Stimulated activated effector memory CD8-positive, alpha-beta T cell treated with anti-CD3 and anti-CD28 coated beads, Interleukin-12 subunit alpha, Interleukin-12 subunit beta, amount 100 ng/mL, for 72 hours (primary cell): ENCODE data around the gene P2RX5.
"Not testable (repeated sequence)": the region's sequence is repeated elsewhere in the genome, so short reads cannot be mapped to it uniquely, and the experiment has no call there.

Experiments used
- ATAC-seq: fragments of 150-1000 bp; cut with Tn5 transposase; 2 replicates; pipeline ENCODE4 v1.10.0; 2021
- DNase-seq, 2 donors: peaks; one replicate each; pipeline ENCODE4 v3.0.0; 2021 to 2022; ENCODE audit warnings: low spot score in 2 of 2
- H3K27ac Mint-ChIP-seq: one replicate; pipeline ENCODE4 v1.8.0; 2022; ENCODE audit warnings: mild to moderate bottlenecking, mixed read lengths
- H3K36me3 Mint-ChIP-seq: one replicate; pipeline ENCODE4 v1.8.0; 2022; ENCODE audit warnings: mild to moderate bottlenecking, mixed read lengths
- H3K4me1 Mint-ChIP-seq: one replicate; pipeline ENCODE4 v1.8.0; 2022; ENCODE audit warnings: mixed read lengths
- H3K4me3 Mint-ChIP-seq: one replicate; pipeline ENCODE4 v1.8.0; 2022; ENCODE audit warnings: mild to moderate bottlenecking, mixed read lengths
- H3K9me3 Mint-ChIP-seq: one replicate; pipeline ENCODE4 v1.8.0; 2022; ENCODE audit warnings: mixed read lengths

P2RX5 gene

DNA sequence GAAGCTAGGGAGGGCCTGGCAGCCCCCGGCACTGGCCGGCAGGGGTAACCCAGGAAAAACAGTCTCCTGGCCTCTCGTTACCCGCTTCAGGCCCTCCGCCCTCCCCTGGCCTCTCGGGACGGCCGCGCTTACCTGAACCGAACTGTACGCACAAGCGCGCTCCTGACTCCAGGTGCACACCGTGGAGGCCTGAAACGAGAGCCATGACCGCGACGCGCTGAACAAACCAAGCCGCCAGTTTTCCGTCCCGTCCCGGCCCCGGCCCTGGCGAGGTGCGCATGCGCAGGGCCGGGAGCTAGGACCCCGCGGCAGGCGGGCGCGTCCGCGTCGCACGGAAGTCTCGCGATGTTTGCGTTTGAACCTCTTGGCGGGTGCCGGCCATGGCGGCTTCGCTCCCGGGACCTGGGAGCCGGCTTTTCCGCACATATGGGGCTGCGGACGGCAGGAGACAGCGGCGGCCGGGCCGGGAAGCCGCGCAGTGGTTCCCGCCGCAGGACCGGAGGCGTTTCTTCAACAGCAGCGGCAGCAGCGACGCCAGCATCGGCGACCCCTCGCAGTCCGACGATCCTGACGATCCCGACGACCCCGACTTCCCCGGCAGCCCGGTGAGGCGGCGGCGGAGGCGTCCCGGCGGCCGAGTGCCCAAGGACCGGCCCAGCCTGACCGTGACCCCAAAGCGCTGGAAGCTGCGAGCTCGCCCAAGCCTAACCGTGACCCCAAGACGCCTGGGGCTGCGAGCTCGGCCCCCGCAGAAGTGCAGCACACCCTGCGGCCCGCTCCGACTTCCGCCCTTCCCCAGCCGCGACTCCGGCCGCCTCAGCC, 27.8 kb upstream of the P2RX5 start, which contains the start of gene HASPIN:
TSS of gene HASPIN (plus strand) at position 348 of the 822 bp plus-strand sequence. CDS start at position 381, 33 bp downstream.
- Mint-ChIP-seq H3K4me1 (peaks cover 39% of the 10 kb centered on the region), H3K27ac (peak within 1 kb of the TSS; percentile 94), H3K9me3 (no peaks in the 10 kb centered on the region), H3K4me3 (peak within 1 kb of the TSS; percentile 76), H3K36me3 (peaks cover 91% of the 10 kb centered on the region)
- ATAC-seq (peak; percentile 95), DNase-seq (peak; percentile 95 to 96)

DNA sequence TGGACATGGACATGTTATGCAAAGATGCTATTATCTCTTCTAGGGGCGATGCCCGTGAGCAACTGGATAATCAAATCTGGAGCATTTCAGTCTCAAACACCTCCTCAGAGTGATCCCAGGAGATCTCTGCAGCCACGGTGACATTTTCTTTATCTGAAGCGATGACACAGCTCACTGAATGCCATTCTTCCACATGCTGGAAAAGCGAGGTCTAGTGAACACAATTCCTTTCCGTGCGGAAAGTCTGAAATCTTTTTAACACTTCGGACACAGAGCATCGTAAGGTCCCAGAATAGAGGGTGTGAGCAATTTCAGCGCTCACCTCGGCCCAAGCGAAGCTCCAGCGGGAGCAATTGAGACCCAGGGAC, 27.2 kb upstream of the P2RX5 start:
- no peak for DNase-seq
- peak overlapping the region; percentile 94 for H3K27ac Mint-ChIP-seq
- ATAC-seq, result no peak
- no peaks in the 10 kb centered on the region for H3K9me3 Mint-ChIP-seq
- peaks cover 91% of the 10 kb centered on the region for H3K36me3 Mint-ChIP-seq
- peak overlapping the region; percentile 76 for H3K4me3 Mint-ChIP-seq
- H3K4me1 Mint-ChIP-seq, result peaks cover 42% of the 10 kb centered on the region

DNA sequence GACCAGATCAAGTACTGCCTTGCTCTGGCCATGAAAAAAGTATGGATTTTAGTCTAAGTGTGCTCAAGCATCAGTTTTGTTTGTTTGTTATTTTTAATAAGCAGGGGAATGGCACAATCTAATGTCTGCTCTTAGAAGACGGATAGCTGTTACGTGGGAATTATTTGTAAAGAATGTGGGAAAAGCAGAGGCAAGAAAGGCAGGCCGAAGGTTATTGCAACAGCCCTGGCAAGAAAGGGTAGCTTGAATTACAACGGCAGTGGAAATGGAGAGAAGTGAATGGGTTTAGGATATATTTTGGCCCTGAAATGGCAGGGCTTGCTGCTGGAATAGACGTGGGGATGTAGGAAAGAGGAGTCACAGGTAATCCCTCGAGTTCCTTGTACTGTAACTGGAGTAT, 26.8 kb upstream of the P2RX5 start:
- Mint-ChIP-seq H3K9me3 (no peaks in the 10 kb centered on the region), H3K27ac (peak overlapping the region; percentile 94), H3K36me3 (peaks cover 91% of the 10 kb centered on the region), H3K4me3 (peak overlapping the region; percentile 76), H3K4me1 (peaks cover 47% of the 10 kb centered on the region)
- DNase-seq (no peak), ATAC-seq (no peak)

DNA sequence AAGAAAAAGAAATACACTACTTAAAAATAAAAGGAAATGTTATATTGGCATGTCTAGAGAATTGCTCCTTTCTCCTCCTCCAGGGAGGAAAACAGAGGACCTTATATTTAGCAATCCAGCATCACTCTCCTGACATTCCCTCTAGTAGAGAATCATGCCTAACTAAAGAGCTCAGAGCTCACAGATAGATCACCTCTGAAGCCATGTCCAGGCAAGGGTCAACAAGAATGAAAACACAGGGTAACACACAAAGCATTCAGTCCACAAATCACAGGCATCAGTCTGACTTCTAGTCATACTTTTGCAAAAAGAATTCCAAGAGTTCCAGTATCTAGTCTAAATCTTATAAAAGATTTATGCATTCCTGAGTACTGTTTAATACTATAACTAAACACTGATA, 23.3 kb upstream of the P2RX5 start:
- ATAC-seq (no peak), DNase-seq (no peak)
- Mint-ChIP-seq H3K9me3 (no peaks in the 10 kb centered on the region), H3K4me1 (peaks cover 55% of the 10 kb centered on the region), H3K36me3 (peaks cover 100% of the 10 kb centered on the region), H3K4me3 (no peak overlapping the region), H3K27ac (no peak overlapping the region)

DNA sequence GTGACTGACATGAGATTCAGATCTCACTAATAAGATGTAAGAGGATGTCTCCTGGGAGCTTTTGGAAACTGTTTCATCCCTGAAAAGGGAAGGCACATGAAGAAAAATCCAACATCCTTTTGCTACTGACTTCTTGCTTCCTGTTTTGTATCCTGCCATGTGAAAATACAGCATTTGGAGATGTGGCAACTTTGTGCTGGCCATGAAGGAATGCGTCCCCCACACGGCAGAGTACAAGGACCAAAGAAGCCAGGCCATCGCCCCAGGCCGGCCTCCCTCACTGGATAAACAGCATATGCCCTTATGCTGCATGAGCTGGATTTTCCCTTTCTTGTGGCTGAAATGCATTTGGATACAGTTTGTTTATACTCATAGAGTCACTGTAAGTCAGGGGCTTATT, 22.2 kb upstream of the P2RX5 start:
- H3K9me3 Mint-ChIP-seq, result no peaks in the 10 kb centered on the region
- H3K4me1 Mint-ChIP-seq, result peaks cover 56% of the 10 kb centered on the region
- DNase-seq (no peak), ATAC-seq (no peak)
- H3K36me3 Mint-ChIP-seq, result peaks cover 100% of the 10 kb centered on the region
- no peak overlapping the region for H3K4me3 Mint-ChIP-seq
- H3K27ac Mint-ChIP-seq, result no peak overlapping the region

DNA sequence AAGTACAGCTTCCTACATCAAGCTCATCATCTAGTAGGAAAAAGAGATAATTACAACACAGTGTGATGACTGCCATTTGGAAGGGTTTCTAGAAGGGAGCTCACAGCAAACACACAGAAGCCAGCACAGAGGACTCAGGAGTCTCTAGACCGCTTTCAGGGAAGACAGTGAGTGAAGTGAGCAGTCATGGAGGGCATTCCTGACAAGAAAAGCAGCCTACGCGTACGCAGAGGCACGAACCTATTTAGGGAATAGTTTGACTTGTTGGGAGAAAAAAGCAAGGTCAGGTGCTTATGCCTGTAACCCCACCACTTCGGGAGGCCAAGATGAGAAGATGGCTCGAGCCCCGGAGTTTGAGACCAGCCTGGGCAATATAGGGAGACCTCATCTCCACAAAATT, 19.3 kb upstream of the P2RX5 start:
- peaks cover 90% of the 10 kb centered on the region for H3K36me3 Mint-ChIP-seq
- no peak overlapping the region for H3K4me3 Mint-ChIP-seq
- H3K9me3 Mint-ChIP-seq, result no peaks in the 10 kb centered on the region
- peaks cover 52% of the 10 kb centered on the region for H3K4me1 Mint-ChIP-seq
- no peak for DNase-seq
- no peak for ATAC-seq
- no peak overlapping the region for H3K27ac Mint-ChIP-seq

DNA sequence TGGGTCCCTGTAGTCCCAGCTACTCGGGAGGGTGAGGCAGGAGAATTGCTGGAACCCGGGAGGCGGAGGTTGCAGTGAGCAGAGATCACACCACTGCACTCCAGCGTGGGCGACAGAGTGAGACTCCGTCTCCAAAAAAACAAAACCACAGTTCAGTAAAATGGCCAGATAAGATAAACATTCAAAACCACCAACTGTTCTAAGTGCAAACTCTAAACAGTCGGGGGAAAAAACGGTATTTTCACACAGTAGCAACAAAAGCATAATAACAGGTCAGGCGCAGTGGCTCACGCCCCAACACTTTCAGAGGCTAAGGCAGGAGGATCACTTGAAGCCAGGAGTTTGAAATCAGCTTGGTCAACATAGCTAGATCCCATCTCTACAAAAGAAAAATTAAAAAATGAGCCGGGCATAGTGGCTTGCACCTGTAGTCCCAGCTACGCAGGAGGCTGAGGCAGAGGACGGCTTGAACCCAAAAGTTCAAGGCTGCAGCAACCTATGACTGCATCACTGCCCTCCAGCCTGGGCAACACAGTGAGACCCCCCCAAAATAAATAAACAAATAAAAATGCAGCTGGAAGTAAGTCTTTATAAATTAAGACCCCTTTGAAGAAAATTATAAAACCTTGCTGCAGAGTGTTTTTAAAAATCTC, 17.0 kb upstream of the P2RX5 start:
- Mint-ChIP-seq H3K9me3 (no peaks in the 10 kb centered on the region), H3K4me3 (peak overlapping the region; percentile 49), H3K36me3 (peaks cover 67% of the 10 kb centered on the region), H3K4me1 (peaks cover 49% of the 10 kb centered on the region), H3K27ac (peak overlapping the region; percentile 8)
- peak in 1 of 2 donors; percentile 66 for DNase-seq
- ATAC-seq, result peak; percentile 7

DNA sequence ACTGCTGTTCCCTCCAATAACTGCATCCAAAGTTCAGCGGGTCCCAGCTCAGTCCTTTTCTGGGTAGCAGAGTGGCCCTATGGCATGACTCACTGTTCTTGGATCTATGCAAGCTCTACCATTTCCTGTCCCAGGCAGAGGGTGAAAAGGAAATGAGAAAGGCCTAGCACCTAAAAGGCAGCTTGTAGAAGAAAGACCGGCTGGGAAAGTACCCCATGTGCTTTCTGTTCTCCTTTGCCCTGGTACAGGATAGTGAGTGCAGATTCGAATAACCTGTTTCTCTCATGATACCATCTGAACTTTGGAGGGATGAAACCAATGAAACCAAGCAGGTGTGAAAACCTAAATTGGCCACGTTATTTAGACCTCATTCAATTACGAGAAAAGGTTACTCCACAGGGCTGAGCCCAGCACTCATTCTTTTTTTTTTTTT, 15.0 kb upstream of the P2RX5 start:
- H3K9me3 Mint-ChIP-seq, result no peaks in the 10 kb centered on the region
- DNase-seq (peak; percentile 52 to 84), ATAC-seq (peak; percentile 99)
- H3K27ac Mint-ChIP-seq, result peak overlapping the region; percentile 46
- peaks cover 47% of the 10 kb centered on the region for H3K36me3 Mint-ChIP-seq
- peak overlapping the region; percentile 49 for H3K4me3 Mint-ChIP-seq
- H3K4me1 Mint-ChIP-seq, result peaks cover 40% of the 10 kb centered on the region

DNA sequence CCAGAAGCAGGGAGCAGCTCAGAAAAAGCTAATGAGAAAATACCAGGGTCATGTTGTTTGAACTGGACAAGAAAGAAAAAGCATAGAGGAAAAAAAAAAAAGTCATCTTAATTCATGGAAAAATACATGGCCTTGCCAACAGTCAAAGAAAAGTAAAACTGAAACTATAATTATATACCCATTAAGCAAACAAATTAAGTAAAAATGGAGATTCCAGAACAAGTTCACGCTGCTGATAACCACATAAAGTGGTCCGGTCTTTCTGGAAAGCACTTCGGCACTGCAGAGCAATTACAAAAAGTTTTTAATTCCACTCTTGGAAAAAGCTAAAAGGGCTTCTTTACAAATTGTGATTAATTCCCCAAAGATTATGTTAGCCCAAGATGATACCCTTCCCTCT, 12.4 kb upstream of the P2RX5 start:
- Mint-ChIP-seq H3K4me3 (no peak overlapping the region), H3K4me1 (peaks cover 37% of the 10 kb centered on the region), H3K27ac (no peak overlapping the region), H3K36me3 (peaks cover 21% of the 10 kb centered on the region), H3K9me3 (no peaks in the 10 kb centered on the region)
- DNase-seq (no peak), ATAC-seq (no peak)

DNA sequence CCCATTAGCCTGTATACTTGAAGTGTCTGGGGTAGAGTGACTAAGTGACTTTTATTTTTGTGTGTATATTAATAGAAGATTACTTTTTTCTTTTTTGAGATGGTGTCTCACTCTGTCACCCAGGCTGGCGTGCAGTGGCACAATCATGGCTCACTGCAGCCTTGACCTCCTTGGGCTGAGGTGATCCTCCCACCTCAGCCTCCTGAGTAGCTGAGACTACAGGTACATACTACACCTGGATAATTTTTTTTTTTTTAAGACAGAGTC, 9.7 kb upstream of the P2RX5 start:
- H3K4me1 Mint-ChIP-seq, result peaks cover 17% of the 10 kb centered on the region
- DNase-seq, ATAC-seq, H3K27ac Mint-ChIP-seq, H3K9me3 Mint-ChIP-seq, H3K36me3 Mint-ChIP-seq, H3K4me3 Mint-ChIP-seq: not testable (repeated sequence)

DNA sequence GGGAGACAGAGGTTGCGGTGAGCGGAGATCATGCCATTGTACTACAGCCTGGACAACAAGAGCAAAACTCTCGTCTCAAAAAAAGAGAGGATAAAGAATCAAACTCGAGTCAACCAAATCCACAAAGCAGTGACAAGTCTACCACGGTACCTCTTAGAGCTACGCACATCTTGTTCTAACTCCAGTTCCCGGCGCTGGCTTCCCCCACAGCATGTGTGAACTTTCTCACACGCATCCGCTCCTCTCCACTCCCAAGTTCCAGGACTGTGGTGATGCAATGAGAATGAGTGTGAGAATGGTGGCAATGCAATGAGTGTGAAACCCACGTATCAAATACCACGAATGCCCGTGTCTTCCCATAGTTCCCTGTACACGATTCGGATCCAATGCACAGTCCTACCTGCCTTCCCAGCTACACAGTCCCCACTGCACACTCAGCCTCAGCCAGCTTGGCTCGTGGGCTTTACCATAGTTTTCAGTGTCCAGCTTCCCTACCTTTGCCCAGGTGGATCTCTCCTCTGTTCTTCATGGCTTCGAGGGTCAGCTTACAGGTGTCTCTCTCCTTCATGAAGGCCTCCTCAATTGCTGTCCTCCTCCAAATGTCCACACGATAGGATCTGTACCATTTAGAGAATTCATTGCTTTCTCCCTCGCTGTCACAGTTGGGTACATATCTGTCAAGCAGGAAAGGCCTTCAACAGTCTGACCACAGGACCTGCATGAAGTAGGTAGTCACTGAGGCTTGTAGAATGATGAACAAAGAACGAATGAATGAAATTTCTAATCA, 9.2 kb upstream of the P2RX5 start:
- no peaks in the 10 kb centered on the region for H3K9me3 Mint-ChIP-seq
- ATAC-seq, result no peak
- H3K4me3 Mint-ChIP-seq, result no peak overlapping the region
- peaks cover 5% of the 10 kb centered on the region for H3K36me3 Mint-ChIP-seq
- DNase-seq, result no peak
- peaks cover 17% of the 10 kb centered on the region for H3K4me1 Mint-ChIP-seq
- H3K27ac Mint-ChIP-seq, result no peak overlapping the region

DNA sequence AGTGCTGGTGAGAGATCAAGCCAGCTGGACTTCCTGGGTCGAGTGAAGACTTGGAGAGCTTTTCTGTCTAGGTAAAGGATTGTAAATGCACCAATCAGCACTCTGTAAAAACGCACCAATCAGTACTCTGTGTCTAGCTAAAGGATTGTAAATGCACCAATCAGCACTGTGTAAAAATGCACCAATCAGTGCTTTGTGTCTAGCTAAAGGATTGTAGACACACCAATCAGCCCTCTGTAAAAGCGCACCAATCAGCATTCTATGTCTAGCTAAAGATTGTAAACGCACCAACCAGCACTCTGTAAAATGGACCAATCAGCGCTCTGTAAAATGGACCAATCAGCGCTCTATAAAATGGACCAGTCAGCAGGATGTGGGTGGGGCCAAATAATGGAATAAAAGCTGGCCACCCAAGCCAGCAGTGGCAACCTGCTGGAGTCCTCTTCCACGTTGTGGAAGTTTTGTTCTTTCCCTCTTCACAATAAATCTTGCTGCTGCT, 6.1 kb upstream of the P2RX5 start:
- H3K36me3 Mint-ChIP-seq, ATAC-seq, H3K4me3 Mint-ChIP-seq, H3K4me1 Mint-ChIP-seq, H3K27ac Mint-ChIP-seq, H3K9me3 Mint-ChIP-seq, DNase-seq: not testable (repeated sequence)

DNA sequence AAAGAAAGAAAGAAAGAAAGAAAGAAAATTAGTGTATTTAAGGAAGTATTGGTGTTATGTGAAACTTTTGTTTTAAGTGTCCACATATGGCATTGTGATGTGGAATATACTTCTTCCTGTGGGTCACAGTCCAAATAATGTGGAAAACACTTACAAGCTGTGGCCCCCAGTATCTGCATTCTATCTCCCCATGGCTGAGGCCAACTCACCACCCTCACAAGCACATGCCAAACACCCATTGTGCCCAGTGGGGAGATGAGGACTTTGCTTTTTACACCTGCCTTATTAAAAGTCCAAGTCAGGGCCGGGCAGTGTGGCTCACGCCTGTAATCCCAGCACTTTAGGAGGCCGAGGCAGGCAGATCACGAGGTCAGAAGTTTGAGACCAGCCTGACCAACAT, 4.0 kb upstream of the P2RX5 start:
- Mint-ChIP-seq H3K4me3 (no peak overlapping the region), H3K27ac (no peak overlapping the region), H3K4me1 (peaks cover 8% of the 10 kb centered on the region), H3K36me3 (peaks cover 10% of the 10 kb centered on the region), H3K9me3 (no peaks in the 10 kb centered on the region)
- DNase-seq (no peak), ATAC-seq (no peak)

DNA sequence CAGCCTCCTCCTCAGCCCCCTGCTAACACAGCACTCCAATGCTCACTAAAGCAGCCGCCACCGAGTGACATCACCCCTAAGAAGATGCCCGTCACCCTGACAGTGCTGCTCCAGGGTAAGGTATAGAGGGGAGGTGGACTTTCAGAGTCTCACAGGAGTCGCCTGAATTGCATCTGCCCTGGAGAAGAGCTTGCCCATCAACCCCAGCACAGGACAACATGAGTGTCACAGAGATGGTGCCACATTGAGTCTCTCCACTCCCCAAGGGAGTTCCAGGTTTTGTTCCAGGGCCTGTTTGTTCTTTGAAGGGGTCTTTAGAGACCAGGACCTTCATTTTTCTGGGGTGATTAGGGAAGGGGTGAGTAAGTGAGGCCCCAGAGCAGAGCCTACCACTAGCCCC, 2.2 kb upstream of the P2RX5 start:
- DNase-seq (no peak), ATAC-seq (no peak)
- Mint-ChIP-seq H3K27ac (no peak overlapping the region), H3K36me3 (peaks cover 22% of the 10 kb centered on the region), H3K4me1 (peaks cover 20% of the 10 kb centered on the region), H3K9me3 (no peaks in the 10 kb centered on the region), H3K4me3 (no peak overlapping the region)

DNA sequence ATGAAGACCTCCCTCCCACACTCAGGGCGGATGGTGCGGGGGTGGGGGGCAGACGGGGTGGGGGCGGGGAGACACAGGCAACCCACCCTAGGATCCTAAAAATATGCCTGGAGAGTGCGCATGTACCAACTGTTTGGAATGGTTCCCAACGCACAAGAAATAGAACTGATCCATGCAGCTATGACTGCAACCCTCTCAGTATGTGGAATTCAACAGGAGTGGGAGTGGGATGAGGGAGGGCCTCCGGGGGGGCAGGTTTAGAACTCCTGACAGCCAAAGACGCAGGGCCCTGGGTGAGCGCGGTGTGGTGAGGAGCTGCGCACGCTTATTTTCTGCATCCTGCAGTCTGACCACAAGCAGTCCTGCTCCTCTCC, 1.1 kb upstream of the P2RX5 start:
- no peak for ATAC-seq
- Mint-ChIP-seq H3K4me3 (peak overlapping the region; percentile 77), H3K9me3 (no peaks in the 10 kb centered on the region), H3K27ac (no peak overlapping the region), H3K4me1 (peaks cover 20% of the 10 kb centered on the region), H3K36me3 (peaks cover 17% of the 10 kb centered on the region)
- no peak for DNase-seq
